Esophagus squamous epithelium (tissue), 4 donors: ENCODE results near the gene LRRC18.

Experiments
- CTCF ChIP-seq, 6 experiments: fragments of 450-650 bp in 4 of 6; fragments of 200-600 bp in 2 of 6; sonication (generic) in 2 of 6; IDR thresholded peaks; one replicate each; pipeline ENCODE4 v1.5.1; 2016 to 2019; ENCODE audit warnings: antibody characterized with exemption in 6 of 6, mild to moderate bottlenecking in 4 of 6, moderate library complexity in 4 of 6
- POLR2A ChIP-seq, 4 donors: fragments of 450-650 bp; IDR thresholded peaks; one replicate each; pipeline ENCODE4 v1.6.1; 2017; ENCODE audit warnings: antibody characterized with exemption in 4 of 4, mild to moderate bottlenecking in 4 of 4, moderate library complexity in 3 of 4

GRCh38 chr10:48938990-48939536 lies 577 bp downstream of the LRRC18 start:
- TF ChIP-seq CTCF (IDR thresholded peaks at IDR 0.05) (no peak), POLR2A (IDR thresholded peaks at IDR 0.05) (no peak)
